ENCODE results near the gene PMS1. TPM values are rescaled to one million over a fixed set of nuclear protein-coding genes. Genes with fewer than 3 reads are reported as not detected.

PMS1 gene
- total and polyA plus RNA-seq, 2 experiments from 2014 or later = 53.7 to 64.1 TPM

DNA sequence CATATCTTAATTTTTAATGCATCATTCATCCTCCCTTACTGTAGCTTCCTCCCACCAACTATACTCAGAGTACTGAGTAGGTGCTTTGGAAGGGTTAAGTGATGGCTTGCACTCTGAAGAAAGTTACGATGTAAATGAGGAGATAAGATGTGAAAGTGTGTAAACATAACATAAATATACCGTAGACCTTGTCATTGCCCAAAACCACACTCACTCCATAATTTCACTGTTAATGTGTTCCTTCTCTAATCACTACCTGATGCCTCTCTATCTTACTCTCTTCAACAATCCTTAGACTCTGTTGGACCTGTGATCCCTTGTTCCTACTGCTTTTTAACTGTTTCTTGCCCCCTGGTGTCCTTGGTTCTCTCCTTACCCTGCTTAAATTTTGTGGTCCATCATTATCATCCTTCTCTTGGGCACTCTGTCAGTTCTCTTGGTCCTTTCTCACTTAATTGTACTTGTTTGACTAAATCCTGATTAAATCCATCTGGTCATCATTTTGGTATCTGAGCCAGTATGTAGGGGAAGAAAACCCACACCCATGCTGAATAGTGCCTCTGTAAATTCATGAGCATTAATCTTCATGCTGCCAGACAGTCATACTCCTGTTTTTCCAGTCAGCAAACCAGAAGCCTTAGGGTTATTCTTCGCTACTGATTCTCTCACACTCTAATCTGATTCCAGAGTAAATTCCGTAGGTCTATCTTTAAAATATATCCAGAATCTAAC is 45.0 kb downstream of the PMS1 start:
- no peaks in the 10 kb centered on the region; the same call in 1 of the 3 replicates for H3K36me3 Mint-ChIP-seq (ENCODE audit: low read depth)
- H3K4me2 ChIP-seq = no peak overlapping the region
- no peak overlapping the region for H3K4me3 ChIP-seq
- no peak overlapping the region for H2AFZ ChIP-seq
- no peaks in the 10 kb centered on the region; the same call in 1 of the 2 replicates for H4K20me1 ChIP-seq (replicated peaks; ENCODE audit: insufficient read depth)
- H3K79me2 ChIP-seq (replicated peaks; ENCODE audit: insufficient read depth) = 0 out of 2 replicates have a peak, but pooled peaks cover 8% of the 10 kb centered on the region
- H3K27me3 Mint-ChIP-seq (ENCODE audit: insufficient read depth, low read depth, poor library complexity) = peaks cover 5% of the 10 kb centered on the region
- TF ChIP-seq, protein P1, sequence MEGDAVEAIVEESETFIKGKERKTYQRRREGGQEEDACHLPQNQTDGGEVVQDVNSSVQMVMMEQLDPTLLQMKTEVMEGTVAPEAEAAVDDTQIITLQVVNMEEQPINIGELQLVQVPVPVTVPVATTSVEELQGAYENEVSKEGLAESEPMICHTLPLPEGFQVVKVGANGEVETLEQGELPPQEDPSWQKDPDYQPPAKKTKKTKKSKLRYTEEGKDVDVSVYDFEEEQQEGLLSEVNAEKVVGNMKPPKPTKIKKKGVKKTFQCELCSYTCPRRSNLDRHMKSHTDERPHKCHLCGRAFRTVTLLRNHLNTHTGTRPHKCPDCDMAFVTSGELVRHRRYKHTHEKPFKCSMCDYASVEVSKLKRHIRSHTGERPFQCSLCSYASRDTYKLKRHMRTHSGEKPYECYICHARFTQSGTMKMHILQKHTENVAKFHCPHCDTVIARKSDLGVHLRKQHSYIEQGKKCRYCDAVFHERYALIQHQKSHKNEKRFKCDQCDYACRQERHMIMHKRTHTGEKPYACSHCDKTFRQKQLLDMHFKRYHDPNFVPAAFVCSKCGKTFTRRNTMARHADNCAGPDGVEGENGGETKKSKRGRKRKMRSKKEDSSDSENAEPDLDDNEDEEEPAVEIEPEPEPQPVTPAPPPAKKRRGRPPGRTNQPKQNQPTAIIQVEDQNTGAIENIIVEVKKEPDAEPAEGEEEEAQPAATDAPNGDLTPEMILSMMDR (conservative IDR thresholded peaks at IDR 0.05; ENCODE audit: low read depth in 2 of 2) = no peak
- TF ChIP-seq ZNF331 (CRISPR knock-in tag; IDR thresholded peaks at IDR 0.05; ENCODE audit: low read depth) (no peak), REST (IDR thresholded peaks at IDR 0.05; ENCODE audit: unreplicated experiment) (no peak), CREB1 (CRISPR knock-in tag; IDR thresholded peaks at IDR 0.05; ENCODE audit: low read depth) (no peak), JUNB (IDR thresholded peaks at IDR 0.05; ENCODE audit: unreplicated experiment) (no peak), EZH2phosphoT487 (IDR thresholded peaks at IDR 0.05; ENCODE audit: unreplicated experiment) (no peak), ZNF114 (CRISPR knock-in tag; IDR thresholded peaks at IDR 0.05) (no peak), EZH2 (IDR thresholded peaks at IDR 0.05; ENCODE audit: low read depth, unreplicated experiment) (no peak)
- TF ChIP-seq, protein P2, sequence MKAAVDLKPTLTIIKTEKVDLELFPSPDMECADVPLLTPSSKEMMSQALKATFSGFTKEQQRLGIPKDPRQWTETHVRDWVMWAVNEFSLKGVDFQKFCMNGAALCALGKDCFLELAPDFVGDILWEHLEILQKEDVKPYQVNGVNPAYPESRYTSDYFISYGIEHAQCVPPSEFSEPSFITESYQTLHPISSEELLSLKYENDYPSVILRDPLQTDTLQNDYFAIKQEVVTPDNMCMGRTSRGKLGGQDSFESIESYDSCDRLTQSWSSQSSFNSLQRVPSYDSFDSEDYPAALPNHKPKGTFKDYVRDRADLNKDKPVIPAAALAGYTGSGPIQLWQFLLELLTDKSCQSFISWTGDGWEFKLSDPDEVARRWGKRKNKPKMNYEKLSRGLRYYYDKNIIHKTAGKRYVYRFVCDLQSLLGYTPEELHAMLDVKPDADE (IDR thresholded peaks at IDR 0.05) = no peak
- TF ChIP-seq, protein P3, sequence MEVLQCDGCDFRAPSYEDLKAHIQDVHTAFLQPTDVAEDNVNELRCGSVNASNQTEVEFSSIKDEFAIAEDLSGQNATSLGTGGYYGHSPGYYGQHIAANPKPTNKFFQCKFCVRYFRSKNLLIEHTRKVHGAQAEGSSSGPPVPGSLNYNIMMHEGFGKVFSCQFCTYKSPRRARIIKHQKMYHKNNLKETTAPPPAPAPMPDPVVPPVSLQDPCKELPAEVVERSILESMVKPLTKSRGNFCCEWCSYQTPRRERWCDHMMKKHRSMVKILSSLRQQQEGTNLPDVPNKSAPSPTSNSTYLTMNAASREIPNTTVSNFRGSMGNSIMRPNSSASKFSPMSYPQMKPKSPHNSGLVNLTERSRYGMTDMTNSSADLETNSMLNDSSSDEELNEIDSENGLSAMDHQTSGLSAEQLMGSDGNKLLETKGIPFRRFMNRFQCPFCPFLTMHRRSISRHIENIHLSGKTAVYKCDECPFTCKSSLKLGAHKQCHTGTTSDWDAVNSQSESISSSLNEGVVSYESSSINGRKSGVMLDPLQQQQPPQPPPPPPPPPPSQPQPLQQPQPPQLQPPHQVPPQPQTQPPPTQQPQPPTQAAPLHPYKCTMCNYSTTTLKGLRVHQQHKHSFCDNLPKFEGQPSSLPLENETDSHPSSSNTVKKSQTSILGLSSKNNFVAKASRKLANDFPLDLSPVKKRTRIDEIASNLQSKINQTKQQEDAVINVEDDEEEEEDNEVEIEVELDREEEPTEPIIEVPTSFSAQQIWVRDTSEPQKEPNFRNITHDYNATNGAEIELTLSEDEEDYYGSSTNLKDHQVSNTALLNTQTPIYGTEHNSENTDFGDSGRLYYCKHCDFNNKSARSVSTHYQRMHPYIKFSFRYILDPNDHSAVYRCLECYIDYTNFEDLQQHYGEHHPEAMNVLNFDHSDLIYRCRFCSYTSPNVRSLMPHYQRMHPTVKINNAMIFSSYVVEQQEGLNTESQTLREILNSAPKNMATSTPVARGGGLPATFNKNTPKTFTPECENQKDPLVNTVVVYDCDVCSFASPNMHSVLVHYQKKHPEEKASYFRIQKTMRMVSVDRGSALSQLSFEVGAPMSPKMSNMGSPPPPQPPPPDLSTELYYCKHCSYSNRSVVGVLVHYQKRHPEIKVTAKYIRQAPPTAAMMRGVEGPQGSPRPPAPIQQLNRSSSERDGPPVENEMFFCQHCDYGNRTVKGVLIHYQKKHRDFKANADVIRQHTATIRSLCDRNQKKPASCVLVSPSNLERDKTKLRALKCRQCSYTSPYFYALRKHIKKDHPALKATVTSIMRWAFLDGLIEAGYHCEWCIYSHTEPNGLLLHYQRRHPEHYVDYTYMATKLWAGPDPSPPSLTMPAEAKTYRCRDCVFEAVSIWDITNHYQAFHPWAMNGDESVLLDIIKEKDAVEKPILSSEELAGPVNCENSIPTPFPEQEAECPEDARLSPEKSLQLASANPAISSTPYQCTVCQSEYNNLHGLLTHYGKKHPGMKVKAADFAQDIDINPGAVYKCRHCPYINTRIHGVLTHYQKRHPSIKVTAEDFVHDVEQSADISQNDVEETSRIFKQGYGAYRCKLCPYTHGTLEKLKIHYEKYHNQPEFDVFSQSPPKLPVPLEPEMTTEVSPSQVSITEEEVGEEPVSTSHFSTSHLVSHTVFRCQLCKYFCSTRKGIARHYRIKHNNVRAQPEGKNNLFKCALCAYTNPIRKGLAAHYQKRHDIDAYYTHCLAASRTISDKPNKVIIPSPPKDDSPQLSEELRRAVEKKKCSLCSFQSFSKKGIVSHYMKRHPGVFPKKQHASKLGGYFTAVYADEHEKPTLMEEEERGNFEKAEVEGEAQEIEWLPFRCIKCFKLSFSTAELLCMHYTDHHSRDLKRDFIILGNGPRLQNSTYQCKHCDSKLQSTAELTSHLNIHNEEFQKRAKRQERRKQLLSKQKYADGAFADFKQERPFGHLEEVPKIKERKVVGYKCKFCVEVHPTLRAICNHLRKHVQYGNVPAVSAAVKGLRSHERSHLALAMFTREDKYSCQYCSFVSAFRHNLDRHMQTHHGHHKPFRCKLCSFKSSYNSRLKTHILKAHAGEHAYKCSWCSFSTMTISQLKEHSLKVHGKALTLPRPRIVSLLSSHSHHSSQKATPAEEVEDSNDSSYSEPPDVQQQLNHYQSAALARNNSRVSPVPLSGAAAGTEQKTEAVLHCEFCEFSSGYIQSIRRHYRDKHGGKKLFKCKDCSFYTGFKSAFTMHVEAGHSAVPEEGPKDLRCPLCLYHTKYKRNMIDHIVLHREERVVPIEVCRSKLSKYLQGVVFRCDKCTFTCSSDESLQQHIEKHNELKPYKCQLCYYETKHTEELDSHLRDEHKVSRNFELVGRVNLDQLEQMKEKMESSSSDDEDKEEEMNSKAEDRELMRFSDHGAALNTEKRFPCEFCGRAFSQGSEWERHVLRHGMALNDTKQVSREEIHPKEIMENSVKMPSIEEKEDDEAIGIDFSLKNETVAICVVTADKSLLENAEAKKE (CRISPR knock-in tag; IDR thresholded peaks at IDR 0.05) = no peak
- no peaks in the 10 kb centered on the region for H3F3A ChIP-seq (replicated peaks; ENCODE audit: low read depth)
- H3K4me1 Mint-ChIP-seq = peaks cover 10% of the 10 kb centered on the region
- no peaks in the 10 kb centered on the region for H3K9me2 ChIP-seq (ENCODE audit: insufficient read depth)
- no peak overlapping the region for H3K27ac ChIP-seq (ENCODE audit: low read depth)
- H3K36me3 ChIP-seq (ENCODE audit: insufficient read depth) = no peaks in the 10 kb centered on the region
- no peak for ATAC-seq
- no peak for DNase-seq (ENCODE audit: low spot score)
- H3K9me3 Mint-ChIP-seq = no peaks in the 10 kb centered on the region
- H3K4me3 Mint-ChIP-seq = no peak overlapping the region
- no peaks in the 10 kb centered on the region for H3K27me3 ChIP-seq (ENCODE audit: insufficient read depth)
- no peaks in the 10 kb centered on the region for H3K4me1 ChIP-seq (ENCODE audit: insufficient read depth)
- no peak overlapping the region for H3K27ac Mint-ChIP-seq
